ENCODE measurements around the gene KCNK13.
"Not testable (repeated sequence)": the region's sequence is repeated elsewhere in the genome, so short reads cannot be mapped to it uniquely, and the experiment has no call there.

Gene KCNK13

DNA sequence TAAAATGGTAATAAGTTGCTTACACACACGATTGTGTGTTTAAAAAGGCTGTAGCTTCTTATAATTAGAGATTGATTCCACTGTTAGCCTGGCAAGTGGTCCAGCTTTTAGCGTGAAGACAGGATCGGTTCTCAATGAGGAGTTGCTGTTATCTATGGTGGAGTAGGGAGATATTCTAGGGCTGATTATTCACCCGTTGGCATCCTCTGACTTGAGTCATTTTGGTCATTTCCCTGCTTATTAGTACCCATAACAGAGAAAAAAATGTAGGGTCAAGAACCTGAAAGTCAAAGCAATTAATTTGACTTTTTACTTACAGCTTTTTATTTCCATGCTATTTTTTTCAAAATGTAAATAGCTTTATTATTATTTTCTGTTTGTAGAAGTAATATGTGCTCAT is 76.0 kb downstream of the KCNK13 start:
- DNase-seq: no peak

DNA sequence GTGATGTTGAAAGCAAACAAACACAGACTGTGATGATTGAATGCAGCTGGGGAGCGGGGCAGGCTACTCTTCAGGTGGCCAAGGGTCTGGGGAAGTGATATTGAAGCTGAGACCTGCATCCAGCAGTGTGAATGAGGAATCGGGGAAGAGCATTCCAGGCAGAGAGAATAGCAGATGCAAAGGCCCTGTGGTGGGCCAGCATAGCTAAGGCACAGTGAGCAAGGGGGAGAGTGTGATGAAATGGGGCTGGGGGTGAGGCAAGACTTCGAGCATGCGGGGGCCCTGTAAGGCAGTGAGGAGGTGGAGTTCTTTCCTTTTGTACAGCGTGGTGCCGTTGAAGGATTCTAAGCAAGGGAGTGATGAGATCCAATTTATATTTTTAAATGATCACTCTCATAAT is 77.4 kb downstream of the KCNK13 start:
- no peak for DNase-seq

DNA sequence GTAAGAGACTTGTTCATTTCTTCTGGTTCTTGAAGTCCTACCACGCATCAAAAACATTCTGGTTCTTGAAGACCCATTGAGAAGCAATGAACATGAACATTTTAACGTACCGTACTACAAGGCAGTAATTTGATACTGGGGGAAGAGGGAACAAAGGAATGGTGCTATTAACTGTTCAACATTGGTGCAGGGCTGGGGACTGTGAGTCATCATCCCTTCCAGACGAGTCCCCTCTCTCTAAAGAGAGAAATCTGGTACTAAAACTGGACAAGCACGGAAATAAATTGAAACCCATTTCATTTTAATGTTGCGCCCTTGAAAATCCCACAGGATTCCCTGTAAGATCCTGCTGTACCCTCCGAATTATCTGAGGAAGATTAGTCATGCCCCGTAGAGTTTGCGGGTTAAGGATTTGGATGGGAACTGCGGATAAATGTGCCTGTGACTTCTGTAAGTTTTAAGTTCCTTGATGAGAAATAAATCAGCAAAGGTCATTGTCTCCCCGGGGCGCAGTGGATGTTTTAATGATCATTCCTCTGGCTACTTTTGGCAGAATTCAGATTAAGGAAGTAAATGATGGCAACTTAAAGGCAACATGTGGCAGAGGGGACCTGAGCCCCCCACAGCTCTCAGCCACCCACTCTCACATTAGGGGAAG is 78.6 kb downstream of the KCNK13 start:
- DNase-seq: no peak

DNA sequence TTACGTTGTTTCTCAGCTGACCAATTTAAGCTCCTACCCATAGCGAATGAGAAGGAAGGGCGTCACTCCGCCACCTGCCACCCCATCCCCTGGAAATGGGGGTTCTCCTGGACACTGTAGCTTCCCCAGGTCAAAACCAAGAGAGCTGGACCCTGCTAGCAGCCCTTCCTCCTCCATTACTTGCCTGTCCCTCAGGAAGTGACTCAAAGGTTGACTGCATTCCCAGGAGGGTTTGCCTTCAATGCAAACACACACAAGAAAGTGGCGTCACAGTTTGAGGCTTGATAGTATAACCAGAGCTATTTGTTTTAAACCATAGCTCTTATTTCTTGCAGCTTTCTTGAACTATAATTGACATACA is 79.1 kb downstream of the KCNK13 start:
- no peak for DNase-seq

DNA sequence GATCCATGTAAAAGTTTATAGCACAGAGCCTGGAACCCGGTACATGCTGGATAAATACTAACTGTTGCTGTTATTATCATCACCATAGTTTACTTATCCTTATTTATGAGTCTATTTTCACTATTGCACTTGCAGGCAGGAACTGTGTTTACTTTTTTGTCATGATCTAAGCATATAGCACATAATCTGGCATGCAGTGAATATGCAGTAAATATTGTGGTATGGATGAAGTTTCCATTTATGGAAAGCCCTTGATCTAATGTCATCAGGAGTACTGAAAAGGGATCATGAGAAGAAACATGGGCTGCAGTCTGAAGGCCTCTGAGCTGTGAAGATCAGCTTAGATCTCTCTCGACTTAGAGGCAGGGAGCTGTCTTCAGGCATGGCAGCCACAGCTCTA is 91.6 kb downstream of the KCNK13 start:
- no peak for DNase-seq

DNA sequence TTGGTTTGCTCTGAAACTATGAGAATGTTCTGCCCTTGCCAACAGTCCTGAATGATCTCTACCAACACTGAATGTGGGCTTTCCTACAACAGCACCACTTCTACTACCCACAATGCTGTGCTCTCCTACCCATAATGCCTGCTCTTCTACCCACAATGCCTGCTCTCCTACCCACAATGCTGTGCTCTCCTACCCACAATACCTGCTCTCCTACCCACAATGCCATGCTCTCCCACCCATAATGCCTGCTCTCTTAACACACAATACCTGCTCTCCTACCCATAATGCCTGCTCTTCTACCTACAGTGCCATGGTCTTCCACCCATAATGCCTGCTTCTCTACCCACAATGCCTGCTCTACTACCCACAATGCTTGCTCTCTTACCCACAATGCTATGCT is 92.3 kb downstream of the KCNK13 start:
- no peak for DNase-seq

DNA sequence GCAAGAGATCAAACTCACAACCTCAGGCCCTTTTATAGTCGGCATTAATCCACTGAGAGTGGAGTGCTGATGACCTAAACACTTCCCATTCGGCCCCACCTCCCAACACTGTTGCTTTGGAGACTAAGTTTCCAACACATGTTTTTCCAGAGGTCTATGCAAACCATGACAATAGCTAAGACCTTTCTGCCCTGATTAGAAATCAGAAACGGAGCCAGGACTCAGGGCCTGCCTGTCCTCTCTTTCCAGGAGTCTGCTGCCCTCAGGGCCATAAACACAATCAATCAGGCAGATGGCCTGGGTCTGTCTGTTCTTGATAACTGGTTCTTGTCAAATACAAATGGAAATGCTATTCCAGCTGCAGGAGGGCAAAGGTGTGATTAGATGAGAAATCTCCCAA is 97.4 kb downstream of the KCNK13 start:
- no peak for DNase-seq

DNA sequence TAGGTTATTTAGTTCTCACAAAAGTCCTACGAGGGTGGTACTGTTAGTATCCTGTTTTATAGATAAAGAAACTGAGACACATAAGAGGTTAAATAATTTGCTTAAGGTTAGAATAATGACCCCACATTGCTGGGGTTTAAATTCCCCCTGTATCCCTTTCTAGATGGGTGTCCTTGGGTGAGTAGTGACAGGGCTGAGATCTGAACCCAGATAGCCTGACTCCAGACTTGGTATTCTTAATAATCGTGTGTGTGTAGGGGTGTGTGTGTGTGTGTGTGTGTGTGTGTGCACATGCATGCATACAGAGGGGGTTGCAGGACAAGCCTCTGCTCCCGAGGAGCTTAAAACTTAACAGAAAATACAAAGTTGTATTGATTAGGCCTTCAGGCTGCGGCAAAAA is 97.9 kb downstream of the KCNK13 start:
- no peak for DNase-seq

DNA sequence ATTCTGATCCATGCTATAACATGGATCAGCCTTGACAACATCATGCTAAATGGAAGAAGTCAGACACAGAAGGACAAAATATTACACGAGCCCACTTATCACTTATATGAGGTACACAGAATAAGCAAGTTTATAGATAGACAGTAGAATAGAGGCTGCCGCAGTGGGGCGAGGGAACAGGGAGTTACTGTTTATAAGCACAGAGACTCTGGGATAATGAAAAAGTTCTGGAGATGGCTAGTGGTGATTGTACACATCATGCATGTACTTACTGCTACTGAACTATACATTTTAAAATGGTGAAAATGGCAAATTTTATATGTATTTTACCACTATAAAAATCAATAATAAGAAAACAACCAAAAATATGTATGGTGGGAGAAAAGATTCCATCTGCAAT is 99.3 kb downstream of the KCNK13 start:
- DNase-seq: no peak

DNA sequence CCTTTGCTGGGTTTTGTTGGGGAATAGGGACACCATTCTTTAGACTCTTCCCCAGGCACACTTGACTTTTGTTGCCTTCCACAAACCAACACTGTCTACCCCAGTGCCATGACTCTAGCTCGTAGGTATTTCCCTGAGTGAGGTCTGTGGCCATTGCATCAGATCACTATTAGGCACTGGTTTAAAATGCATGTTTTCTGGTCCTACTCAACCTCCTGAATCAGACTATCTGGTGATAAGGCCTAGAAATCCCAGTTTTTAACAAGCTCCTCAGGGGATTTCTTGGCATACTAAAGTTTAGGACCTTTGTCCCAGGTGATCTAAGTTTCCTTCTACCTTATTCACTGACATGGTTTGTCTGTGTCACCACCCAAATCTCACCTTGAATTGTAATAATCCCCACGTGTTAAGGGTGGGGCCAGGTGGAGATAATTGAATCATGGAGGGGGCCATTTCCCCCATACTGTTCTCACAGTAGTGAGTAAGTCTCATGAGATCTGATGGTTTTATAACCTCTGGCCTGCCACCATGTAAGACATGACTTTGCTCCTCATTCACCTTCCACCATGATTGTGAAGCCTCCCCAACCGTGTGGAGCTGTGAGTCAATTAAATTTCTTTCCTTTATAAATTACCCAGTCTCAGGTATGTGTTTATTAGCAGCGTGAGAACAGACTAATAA is 106.8 kb downstream of the KCNK13 start:
- no peak for DNase-seq

DNA sequence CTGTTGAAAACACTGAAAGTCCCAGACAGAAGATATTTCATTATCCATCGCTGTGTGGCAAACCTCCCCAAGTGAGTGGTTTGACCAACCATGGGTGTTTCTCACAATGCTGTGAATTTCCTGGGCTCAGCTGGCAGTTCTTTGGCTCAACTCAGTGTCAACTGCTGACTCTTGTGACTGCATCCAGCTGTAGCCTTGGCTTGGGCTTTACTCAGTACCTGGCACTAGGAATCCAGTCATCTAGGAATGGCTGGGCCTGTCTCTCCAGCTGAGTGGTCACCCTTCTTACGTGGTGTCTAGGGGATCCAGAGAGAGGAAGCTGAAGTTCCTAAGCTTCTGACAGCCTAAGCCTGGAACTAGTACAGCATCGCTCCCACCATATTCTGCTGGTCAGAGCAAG is 113.8 kb downstream of the KCNK13 start:
- no peak for DNase-seq

DNA sequence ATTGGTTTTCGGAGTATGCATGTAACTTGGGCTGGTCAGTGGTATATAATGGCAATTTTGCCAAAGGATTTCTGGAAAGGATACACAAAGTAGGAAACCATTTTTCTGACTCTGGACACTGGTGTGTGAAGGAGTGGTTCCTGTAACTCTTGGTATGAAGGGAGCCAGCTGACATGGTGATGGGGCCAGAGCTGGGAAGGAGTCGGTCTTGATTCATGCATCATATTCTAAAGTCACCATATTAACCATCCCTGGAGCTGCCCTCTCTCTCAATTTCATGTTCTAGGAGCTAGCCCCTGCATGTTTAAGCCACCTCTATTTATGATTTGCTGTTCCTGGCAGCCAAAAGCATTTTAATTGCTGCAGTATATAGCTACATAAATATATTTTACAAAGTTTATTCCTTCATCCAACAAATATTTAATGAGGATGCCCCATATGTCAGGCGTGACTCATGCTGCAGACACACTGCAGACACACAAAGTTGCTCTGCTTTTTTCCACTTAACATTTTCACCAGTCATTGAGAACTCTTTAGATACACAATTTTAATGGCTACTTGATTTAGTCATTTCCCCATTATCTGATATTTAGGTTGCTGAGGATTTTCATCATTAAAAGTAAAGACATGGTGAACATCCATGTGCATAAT is 115.9 kb downstream of the KCNK13 start:
- no peak for DNase-seq

DNA sequence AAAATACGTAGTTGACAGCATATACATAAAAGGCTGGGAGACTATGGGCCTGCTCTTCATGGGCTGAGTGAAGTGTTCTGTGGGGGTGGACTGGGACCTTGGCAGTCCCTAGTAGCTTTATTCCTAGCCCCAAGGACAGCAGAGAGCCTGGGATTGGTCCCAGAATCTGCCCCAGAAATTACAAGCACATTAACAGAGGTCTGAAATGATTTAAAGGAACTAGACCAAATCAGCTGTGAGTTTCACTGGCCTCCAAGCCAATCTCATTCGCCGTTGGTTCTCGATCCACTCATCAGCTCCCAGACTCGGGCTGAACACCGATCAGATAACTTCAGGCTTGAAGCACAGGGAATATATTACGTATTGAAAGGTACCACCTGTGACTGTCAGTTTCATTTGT is 117.6 kb downstream of the KCNK13 start:
- DNase-seq: no peak

DNA sequence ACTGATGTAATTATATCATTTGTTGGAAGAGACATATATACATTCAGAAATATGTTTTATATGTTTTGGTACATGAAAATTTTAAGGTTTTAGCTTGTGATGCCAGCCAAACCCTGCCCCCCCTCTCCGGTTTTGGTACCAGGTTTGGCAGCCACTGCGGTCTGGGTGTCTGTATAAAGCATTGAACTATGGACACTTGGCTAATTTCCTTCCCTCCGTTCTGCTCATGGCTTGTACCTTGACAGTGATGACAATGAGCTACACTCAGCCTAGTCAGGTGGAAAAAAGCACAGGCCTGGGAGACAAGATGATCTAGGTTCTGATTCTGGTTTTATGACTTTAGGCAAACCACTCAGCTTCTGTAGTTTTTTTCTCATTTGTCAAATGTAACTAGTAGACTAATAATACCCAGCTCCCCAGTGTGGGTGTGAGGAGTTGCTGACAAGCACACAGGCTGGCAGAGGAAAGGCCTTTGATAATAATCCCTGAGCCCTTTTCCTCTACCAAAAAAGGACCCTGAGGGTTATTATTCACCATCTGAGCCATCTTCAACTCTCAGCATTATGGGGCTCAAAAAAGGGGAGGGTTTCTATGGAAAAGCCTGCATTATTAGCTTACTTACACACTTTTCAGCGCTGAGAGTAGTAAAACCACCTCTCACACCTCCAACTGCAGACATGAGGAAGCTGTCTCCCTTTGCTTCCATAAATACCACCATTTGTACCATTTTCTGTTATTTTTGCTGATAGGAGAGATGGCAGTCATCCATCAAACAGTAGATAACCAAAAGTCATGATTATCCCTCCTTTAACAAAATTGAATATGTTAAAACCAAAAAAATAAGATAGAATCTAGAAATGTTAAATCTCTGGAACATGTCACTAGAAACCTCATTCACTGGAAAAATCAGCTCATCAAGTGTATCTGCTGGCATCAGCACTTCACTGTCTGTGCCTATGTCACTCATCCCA is 118.3 kb downstream of the KCNK13 start:
- DNase-seq: no peak

DNA sequence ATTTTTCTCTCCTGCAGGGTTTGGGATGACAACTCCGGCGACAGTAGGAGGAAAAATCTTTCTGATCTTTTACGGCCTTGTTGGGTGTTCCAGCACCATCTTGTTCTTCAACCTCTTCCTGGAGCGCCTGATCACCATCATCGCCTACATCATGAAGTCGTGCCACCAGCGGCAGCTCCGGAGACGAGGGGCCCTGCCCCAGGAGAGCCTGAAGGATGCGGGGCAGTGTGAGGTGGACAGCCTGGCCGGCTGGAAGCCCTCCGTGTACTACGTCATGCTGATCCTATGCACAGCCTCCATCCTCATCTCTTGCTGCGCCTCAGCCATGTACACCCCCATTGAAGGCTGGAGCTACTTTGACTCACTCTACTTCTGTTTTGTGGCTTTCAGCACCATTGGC is 122.3 kb downstream of the KCNK13 start:
- DNase-seq: no peak

DNA sequence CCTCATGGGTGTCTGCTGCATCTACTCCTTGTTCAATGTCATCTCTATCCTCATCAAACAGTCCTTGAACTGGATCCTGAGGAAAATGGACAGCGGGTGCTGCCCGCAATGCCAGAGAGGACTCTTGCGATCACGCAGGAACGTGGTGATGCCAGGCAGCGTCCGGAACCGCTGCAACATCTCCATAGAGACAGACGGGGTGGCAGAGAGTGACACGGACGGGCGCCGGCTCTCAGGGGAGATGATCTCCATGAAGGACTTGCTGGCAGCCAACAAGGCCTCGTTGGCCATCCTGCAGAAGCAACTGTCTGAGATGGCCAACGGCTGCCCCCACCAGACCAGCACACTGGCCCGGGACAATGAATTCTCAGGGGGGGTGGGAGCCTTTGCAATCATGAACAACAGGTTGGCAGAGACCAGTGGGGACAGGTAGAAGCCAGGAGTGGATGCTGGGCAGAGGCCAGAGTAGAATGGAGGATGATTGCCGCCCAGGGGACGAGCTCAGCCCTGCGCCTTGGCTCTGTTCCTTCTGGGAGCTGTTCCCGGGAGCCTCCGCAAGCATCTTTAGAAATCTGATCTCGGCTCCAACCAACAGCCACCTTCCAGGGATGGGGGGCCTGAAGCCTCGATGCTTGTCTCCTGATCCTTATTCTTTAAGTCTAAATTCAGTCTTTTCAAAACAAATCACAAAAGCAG is 122.9 kb downstream of the KCNK13 start:
- no peak for DNase-seq

DNA sequence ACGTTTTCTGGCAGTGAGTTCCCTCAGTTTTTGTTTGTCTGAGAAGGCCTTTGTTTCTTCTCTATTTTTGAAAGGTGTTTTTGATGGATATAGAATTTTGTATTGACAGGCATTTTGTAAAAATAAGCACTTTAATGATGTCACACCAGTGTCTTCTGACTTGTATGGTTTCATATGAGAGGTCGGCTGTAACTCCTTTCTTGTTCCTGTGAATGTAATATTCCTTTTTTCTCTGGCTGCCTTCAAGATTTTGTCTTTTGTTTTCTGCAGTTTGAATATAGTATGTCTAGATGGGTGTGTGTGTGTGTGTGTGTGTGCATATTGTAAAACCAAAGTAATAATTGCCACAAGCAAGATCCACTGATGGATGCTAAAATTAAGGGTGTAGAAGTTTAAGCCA is 126.8 kb downstream of the KCNK13 start:
- DNase-seq: no peak

DNA sequence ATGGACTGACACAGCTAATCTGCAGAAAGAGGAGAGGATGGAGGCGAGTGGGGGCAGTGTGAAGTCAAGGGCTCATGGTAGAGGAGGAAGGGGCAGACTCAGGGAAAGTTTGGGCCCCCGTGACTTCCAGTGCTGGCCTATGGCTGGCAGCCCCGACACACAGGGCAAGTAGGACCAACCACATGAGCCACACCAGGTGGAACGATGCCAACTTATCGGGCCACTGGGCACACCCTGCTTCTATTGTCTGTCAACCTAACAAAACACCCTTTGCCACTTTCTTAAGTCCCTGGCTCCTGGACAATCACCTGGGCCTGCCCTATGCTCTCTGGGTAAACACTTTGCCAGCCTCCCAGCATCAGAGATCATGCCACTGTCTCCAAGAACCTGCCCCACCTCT is 129.4 kb downstream of the KCNK13 start:
- no peak for DNase-seq

DNA sequence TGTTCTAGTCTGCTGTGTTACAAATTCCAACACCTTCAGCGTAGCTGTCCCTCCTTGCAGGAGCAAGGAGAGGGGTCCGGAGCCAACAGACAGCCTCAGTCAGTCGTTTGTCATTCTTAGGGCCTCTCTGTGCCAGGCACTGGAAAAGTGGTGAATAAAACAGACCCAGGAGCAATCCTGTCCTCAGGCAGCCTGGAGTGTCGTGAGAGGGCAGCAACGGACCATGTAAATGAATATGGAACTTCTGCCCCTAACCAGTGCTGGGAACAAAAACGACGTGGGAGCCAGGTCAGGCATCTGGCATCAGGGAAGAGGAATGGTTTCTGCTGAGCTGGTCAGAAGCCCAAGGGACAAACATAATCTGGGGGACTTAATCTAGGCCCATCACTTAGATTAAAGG is 129.8 kb downstream of the KCNK13 start:
- DNase-seq: no peak

DNA sequence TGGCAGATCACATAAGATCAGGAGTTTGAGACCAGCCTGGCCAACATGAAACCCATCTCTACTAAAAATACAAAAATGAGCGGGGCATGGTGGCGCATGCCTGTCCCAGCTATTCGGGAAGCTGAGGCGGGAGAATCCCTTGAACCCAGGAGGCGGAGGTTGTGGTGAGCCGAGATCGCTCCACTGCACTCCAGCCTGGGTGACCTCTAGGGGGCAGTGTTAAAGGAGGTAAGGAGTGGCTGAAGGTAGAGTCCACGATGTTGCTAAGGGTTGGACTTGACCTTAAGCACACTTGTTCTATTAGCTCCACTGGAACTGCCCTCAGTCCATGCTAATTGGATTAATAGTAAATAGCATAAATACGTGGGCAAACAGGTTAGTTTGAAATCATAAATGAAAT is 132.1 kb downstream of the KCNK13 start:
- DNase-seq: no peak

DNA sequence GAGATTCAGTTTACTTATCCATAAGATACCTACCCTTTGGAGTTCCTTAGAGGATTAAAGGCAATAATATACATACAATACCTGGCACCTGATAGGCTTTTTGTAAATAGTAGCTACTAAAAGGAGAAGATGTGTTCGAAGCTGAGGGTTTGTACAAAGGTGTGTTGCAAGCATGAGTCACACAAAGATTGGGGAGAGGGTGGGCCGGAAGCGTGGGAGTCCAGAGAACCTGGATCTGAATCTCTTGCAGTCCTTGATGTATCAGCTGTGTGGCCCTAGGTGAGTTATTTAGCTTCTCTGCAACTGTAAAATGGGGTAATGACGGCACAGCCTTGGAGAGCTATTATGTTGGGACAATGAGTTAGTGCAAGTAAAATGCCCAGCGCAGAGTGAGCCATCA is 132.9 kb downstream of the KCNK13 start:
- no peak for DNase-seq

DNA sequence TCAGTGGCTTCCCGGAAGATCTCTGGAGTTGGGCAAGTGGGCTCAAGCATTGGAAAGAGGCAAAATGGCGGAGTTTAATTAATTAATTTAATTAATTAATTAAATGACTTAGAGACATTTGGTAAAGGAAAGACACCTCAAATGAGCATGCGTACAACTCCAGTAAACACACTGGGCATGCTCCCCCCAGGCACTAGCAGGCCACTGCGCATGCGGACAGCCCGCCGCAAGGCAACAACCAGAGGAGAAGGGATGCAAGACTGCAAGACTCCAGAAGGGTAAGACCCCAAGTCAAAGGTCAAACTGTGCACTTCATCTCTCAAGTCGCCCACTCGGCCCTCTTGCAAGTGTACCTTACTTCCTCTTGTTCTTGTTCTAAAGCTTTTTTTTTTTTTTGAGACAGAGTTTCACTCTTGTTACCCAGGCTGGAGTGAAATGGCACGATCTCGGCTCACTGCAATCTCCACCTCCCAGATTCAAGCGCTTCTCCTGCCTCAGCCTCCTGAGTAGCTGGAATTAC is 136.8 kb downstream of the KCNK13 start:
- no peak for DNase-seq

DNA sequence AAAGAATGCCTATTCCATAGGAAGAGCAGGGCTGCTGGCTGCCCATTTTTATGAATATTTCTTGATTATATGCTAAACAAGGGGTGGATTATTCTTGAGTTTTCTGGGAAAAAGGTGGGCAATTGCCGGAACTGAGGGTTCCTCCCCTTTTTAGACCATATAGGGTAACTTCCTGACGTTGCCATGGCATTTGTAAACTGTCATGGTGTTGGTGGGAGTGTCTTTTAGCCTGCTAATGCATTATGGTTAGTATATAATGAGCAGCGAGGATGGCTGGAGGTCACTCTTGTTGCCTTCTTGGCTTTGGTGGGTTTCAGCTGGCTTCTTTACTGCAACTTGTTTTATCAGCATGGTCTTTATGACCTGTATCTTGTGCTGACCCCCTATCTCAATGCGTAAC is 138.8 kb downstream of the KCNK13 start:
- DNase-seq: not testable (repeated sequence)

Data from CD4-positive, alpha-beta T cell treated with Interferon gamma for 1 hour (primary cell).